CD4-positive, alpha-beta memory T cell (primary cell): ENCODE measurements around the gene SYP. TPM values are rescaled to one million over a fixed set of nuclear protein-coding genes. Genes with fewer than 3 reads are reported as not detected.

Source experiments
- CTCF ChIA-PET: fragments of 350-600 bp; sonication (Branson Sonifier 250); formaldehyde crosslinking; loops from one replicate; lab custom pipeline; 2021; ENCODE audit warnings: inconsistent platforms; ENCODE audit not compliant: partially characterized antibody; lab: Charles Lee
- POLR2A ChIA-PET: fragments of 350-600 bp; sonication (Branson Sonifier 250); formaldehyde crosslinking; loops from one replicate; lab custom pipeline; 2021; ENCODE audit not compliant: partially characterized antibody; lab: Charles Lee
- DNase-seq, 5 donors: peaks; one replicate each; pipeline versions ENCODE4 v3.0.0 to v3.0.0-alpha.2; 2020 to 2022; ENCODE audit warnings: mixed read lengths in 1 of 5
- H3K27ac ChIP-seq: one replicate; pipeline ENCODE4 v1.7.0; 2013; ENCODE audit warnings: low read depth, low read length
- H3K27me3 ChIP-seq: 2 replicates; pipeline ENCODE4 v1.7.0; 2013; ENCODE audit warnings: mild to moderate bottlenecking, low read length, moderate library complexity; ENCODE audit not compliant: insufficient read depth
- H3K36me3 ChIP-seq: 2 replicates; pipeline ENCODE4 v1.7.0; 2013; ENCODE audit warnings: mild to moderate bottlenecking, low read length, moderate library complexity; ENCODE audit not compliant: insufficient read depth
- H3K4me1 ChIP-seq: 2 replicates; pipeline ENCODE4 v1.7.0; 2013; ENCODE audit warnings: mild to moderate bottlenecking, low read length, moderate library complexity; ENCODE audit not compliant: insufficient read depth
- H3K4me3 ChIP-seq, 2 donors: one replicate each; pipeline ENCODE4 v1.7.0; 2013; ENCODE audit warnings: low read length in 2 of 2, mild to moderate bottlenecking in 1 of 2
- H3K9me3 ChIP-seq, 2 donors: one replicate each; pipeline ENCODE4 v1.7.0; 2013; ENCODE audit warnings: low read length in 2 of 2, control low read depth in 1 of 2; ENCODE audit not compliant: control insufficient read depth in 1 of 2
- H3K27ac Mint-ChIP-seq, 7 donors: one replicate each; pipeline ENCODE4 v1.8.0; 2020 to 2021; ENCODE audit warnings: mixed read lengths in 7 of 7, mild to moderate bottlenecking in 6 of 7, inconsistent platforms in 3 of 7, moderate library complexity in 3 of 7
- H3K27me3 Mint-ChIP-seq, 2 donors: one replicate each; pipeline ENCODE4 v1.8.0; 2020 to 2021; ENCODE audit warnings: mixed read lengths in 2 of 2
- H3K36me3 Mint-ChIP-seq, 2 donors: one replicate each; pipeline ENCODE4 v1.8.0; 2020 to 2021; ENCODE audit warnings: mixed read lengths in 2 of 2, inconsistent platforms in 1 of 2, mild to moderate bottlenecking in 1 of 2
- H3K4me1 Mint-ChIP-seq, 4 donors: one replicate each; pipeline ENCODE4 v1.8.0; 2020 to 2021; ENCODE audit warnings: mixed read lengths in 4 of 4, mild to moderate bottlenecking in 1 of 4
- H3K4me3 Mint-ChIP-seq, 8 donors: one replicate each; pipeline ENCODE4 v1.8.0; 2020 to 2021; ENCODE audit warnings: mixed read lengths in 8 of 8, mild to moderate bottlenecking in 7 of 8, moderate library complexity in 6 of 8, inconsistent platforms in 3 of 8
- H3K9me3 Mint-ChIP-seq, 8 donors: one replicate each; pipeline ENCODE4 v1.8.0; 2020 to 2021; ENCODE audit warnings: mixed read lengths in 8 of 8, mild to moderate bottlenecking in 5 of 8, inconsistent platforms in 3 of 8, moderate library complexity in 1 of 8
- intact Hi-C: fragments of 100-400 bp; cut with micrococcal nuclease; formaldehyde crosslinking; loops from one replicate; pipeline ENCODE4 v1.15.1; 2023
- polyA plus RNA-seq, 2 donors: library from polyadenylated mRNA; unstranded; fragments of 300-500 nt; fragmentation: Illumina TruSeq; gene quantifications; one replicate each; pipeline ENCODE4 v1.2.3, GENCODE V29; 2021
- total RNA-seq, 2 experiments: library from RNA; stranded (reverse); gene quantifications; one replicate each; pipeline ENCODE4 v1.2.3, GENCODE V29; 2021

SYP gene
- total and polyA plus RNA-seq, 4 experiments from 2014 or later = 0.32 to 0.73 (median 0.50) TPM; not detected in 1

DNA sequence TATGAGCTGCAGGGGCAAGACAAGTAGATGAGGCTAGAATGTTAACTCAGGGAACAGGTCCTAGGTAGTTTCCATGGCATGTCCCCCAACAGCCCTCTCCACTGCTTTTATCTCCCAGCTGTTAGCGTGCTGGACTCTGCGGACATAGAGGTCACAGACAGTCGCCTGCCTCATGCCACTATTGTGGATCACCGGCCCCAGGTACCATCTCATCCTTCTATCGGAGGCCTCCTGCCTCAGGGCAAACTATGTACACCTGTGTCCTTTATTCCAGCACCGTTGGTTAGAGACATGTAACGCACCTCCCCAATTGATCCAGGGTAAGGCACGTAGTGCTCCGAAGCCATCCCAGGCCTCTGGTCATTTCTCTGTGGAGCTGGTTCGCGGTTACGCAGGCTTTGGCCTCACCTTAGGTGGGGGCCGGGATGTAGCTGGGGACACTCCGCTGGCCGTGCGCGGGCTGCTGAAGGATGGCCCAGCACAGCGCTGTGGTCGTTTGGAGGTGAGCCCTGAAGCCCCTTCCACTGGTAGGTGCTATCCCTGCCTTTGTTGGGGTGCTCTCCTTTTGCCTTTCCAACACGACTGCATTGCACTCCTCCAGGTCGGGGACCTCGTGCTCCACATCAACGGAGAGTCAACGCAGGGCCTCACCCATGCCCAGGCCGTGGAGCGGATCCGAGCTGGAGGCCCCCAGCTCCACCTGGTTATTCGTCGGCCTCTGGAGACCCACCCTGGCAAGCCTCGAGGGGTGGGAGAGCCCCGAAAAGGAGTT lies 35.2 kb downstream of the SYP start:
- H3K27me3 ChIP-seq = no peaks in the 10 kb centered on the region
- peaks cover 41% of the 10 kb centered on the region for H3K4me1 ChIP-seq
- peak overlapping the region; percentile 58 for H3K27ac ChIP-seq
- Mint-ChIP-seq H3K4me1 (peaks cover 14 to 45% (median 29%) of the 10 kb centered on the region in 4 donors), H3K36me3 (peaks cover 0 to 1% of the 10 kb centered on the region in 2 donors), H3K27me3 (no peaks in the 10 kb centered on the region), H3K27ac (peak overlapping the region in 6 of 7 donors; percentile 32 to 95 (median 94)), H3K9me3 (peaks cover 0 to 4% (median 0%) of the 10 kb centered on the region in 8 donors), H3K4me3 (peak overlapping the region in 6 of 8 donors; percentile 70 to 88 (median 80))
- CTCF ChIA-PET = interaction anchor here (0.6 to 1.8 kb wide), 4 partner anchors 8 to 28 kb away, joined by 3 to 5 read pairs (median 3); no protein-coding TSS in a partner anchor
- POLR2A ChIA-PET = interaction anchor here (0.8 to 2.4 kb wide), 3 partner anchors 16 to 108 kb away, joined by 3 to 11 read pairs (median 5); no protein-coding TSS in a partner anchor
- intact Hi-C loops = loop anchor here (5.0 to 10.0 kb wide), 2 partner anchors 90 to 207 kb away; partner anchors contain the start of genes OTUD5, PRAF2 and WDR45
- H3K36me3 ChIP-seq = no peaks in the 10 kb centered on the region
- no peak for DNase-seq
- no peak overlapping the region for H3K4me3 ChIP-seq
- no peaks in the 10 kb centered on the region for H3K9me3 ChIP-seq

DNA sequence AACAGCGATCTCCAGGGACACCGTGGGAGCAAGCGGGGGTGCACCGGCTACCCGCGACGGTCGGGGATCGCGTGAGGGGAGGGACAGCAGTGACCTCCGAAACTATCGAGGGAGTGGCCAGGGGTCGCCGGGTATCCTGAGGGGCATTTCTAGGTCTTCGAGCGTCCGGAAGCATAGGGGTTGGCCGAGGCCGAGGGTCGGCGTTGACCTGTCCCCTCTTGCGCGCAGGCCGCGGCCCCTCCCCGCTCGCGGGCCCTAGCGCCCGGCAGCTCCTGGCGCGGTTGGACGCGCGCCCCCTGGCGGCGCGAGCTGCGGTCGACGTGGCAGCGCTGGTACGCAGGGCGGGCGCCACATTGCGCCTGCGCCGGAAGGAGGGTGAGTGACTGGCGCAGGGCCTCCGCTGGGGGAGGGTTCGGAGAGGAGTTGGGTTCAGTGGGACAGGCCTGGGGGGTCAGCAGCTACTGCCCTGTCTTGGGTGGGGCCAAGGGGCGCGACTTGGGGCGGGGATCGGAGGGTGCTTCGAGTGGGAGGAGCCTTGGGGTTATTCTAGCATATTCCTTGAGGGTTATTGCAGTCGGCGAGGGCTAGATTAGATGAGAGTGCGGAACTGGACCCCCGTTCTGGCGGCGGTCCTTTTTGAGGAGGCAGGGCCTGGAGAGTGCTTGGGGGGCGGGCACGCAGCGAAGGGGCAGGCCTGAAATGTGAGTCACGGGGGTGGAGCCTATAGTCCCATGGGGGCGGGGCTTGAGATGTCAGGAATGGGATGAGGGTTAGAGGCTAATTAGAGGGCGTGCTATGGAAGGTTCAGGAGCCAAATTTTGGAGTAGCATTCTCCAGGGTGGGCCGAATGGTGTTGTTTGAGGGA lies 36.2 kb downstream of the SYP start:
- ChIA-PET POLR2A (interaction anchor here (0.7 to 1.1 kb wide), 6 partner anchors 9 to 715 kb away, joined by 3 to 5 read pairs (median 4); partner anchors contain the start of gene USP27X), CTCF (interaction anchor here (0.7 to 1.8 kb wide), 4 partner anchors 9 to 40 kb away, joined by 3 to 5 read pairs (median 3); partner anchors contain the start of gene GPKOW)
- Histone ChIP-seq H3K27ac (peak overlapping the region; percentile 58), H3K27me3 (no peaks in the 10 kb centered on the region), H3K36me3 (no peaks in the 10 kb centered on the region), H3K9me3 (no peaks in the 10 kb centered on the region), H3K4me1 (peaks cover 41% of the 10 kb centered on the region), H3K4me3 (peak overlapping the region in 1 of 2 donors; percentile 50)
- Mint-ChIP-seq H3K36me3 (peaks cover 0 to 1% of the 10 kb centered on the region in 2 donors), H3K4me3 (peak overlapping the region; percentile 70 to 88 (median 80)), H3K27me3 (no peaks in the 10 kb centered on the region), H3K27ac (peak overlapping the region; percentile 83 to 95 (median 92)), H3K9me3 (peaks cover 0 to 4% (median 0%) of the 10 kb centered on the region in 8 donors), H3K4me1 (peaks cover 14 to 41% (median 29%) of the 10 kb centered on the region in 4 donors)
- DNase-seq = peak; percentile 81 to 84 (median 82)
- intact Hi-C loops = loop anchor here (5.0 to 10.0 kb wide), 2 partner anchors 89 to 206 kb away; partner anchors contain the start of genes OTUD5, PRAF2 and WDR45

DNA sequence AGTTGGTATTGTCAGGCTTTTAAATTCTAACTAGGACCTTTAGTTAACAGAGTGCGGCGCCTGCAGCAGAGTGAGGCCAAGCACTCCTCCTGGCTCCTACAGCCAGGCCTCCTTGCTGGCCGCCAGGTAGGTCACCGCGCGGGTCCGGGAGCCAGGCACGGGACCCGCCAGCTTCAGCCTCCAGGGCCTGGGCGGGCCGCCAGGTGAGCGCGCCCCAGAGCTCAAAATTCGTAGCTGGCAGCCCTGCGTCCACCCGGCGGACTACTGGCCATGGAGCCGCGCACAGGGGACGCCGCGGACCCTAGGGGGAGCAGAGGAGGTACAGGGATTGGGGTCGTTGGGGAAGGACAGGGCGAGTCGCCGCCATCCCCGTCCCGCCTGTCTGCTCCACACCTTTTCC lies 37.4 kb downstream of the SYP start, which contains the start of gene MAGIX:
TSS of gene MAGIX (plus strand) at position 139 of the 400 bp plus-strand sequence. CDS start at position 271, 132 bp downstream.
- DNase-seq = no peak
- intact Hi-C loops = loop anchor here (5.0 to 10.0 kb wide), 2 partner anchors 88 to 205 kb away; partner anchors contain the start of genes OTUD5, PRAF2 and WDR45
- H3K27me3 Mint-ChIP-seq = no peaks in the 10 kb centered on the region
- peaks cover 0 to 4% (median 0%) of the 10 kb centered on the region in 8 donors for H3K9me3 Mint-ChIP-seq
- H3K4me1 Mint-ChIP-seq = peaks cover 11 to 37% (median 24%) of the 10 kb centered on the region in 4 donors
- peak within 1 kb of the TSS; percentile 58 for H3K27ac ChIP-seq
- H3K36me3 ChIP-seq = no peaks in the 10 kb centered on the region
- peak within 1 kb of the TSS in 5 of 7 donors; percentile 25 to 95 (median 36) for H3K27ac Mint-ChIP-seq
- no peaks in the 10 kb centered on the region for H3K9me3 ChIP-seq
- peaks cover 32% of the 10 kb centered on the region for H3K4me1 ChIP-seq
- H3K4me3 ChIP-seq = peak within 1 kb of the TSS in 1 of 2 donors; percentile 50
- peak within 1 kb of the TSS in 7 of 8 donors; percentile 46 to 77 (median 67) for H3K4me3 Mint-ChIP-seq
- no peaks in the 10 kb centered on the region for H3K27me3 ChIP-seq
- H3K36me3 Mint-ChIP-seq = peaks cover 0 to 1% of the 10 kb centered on the region in 2 donors
- POLR2A ChIA-PET = no interaction called here
- CTCF ChIA-PET = no interaction called here

DNA sequence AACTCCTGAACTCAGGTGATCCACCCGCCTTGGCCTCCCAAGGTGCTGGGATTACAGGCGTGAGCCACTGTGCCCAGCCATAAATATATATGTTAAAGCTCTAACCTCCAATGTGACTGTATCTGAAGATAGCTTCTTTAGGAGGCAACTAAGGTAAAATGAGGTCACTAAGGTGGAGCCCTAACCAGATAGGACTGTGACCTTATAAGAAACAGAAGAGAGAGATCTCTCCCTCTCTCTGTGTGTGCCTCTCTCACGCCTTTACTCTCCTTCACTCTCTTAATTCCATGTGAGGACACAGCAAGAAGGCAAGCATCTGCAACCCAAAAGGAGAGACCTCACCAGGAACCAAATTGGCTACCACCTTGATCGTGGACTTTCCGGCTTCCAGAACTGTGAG lies 38.4 kb downstream of the SYP start:
- Mint-ChIP-seq H3K4me3 (peak overlapping the region in 1 of 8 donors; percentile 10), H3K9me3 (peaks cover 0 to 4% (median 0%) of the 10 kb centered on the region in 8 donors), H3K36me3 (peaks cover 0 to 1% of the 10 kb centered on the region in 2 donors), H3K4me1 (peaks cover 9 to 27% (median 18%) of the 10 kb centered on the region in 4 donors), H3K27me3 (no peaks in the 10 kb centered on the region), H3K27ac (peak overlapping the region in 2 of 7 donors; percentile 17 to 24)
- Histone ChIP-seq H3K9me3 (no peaks in the 10 kb centered on the region), H3K4me1 (peaks cover 22% of the 10 kb centered on the region), H3K4me3 (no peak overlapping the region), H3K27me3 (no peaks in the 10 kb centered on the region), H3K27ac (no peak overlapping the region), H3K36me3 (no peaks in the 10 kb centered on the region)
- ChIA-PET POLR2A (no interaction called here), CTCF (no interaction called here)
- DNase-seq = no peak
- intact Hi-C loops = loop anchor here (5.0 to 10.0 kb wide), 2 partner anchors 87 to 204 kb away; partner anchors contain the start of genes OTUD5, PRAF2 and WDR45

DNA sequence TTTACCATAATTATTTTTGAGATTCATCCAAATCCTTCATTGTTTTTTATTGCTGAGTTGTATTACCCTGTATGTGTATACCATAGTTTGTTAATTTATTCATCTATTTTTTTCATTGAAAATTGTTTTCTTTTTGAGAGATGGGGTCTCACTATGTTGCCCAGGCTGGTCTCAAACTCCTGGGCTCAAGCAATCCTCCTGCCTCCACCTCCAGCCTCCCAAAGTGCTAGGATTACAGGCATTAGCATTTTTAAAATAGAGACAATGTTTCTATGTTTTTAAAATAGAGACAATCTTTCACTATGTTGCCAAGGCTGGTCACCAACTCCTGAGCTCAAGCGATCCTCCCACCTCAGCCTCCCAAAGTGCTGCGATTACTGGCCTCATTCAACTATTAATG lies 39.1 kb downstream of the SYP start:
- ChIA-PET CTCF (no interaction called here), POLR2A (no interaction called here)
- peaks cover 18% of the 10 kb centered on the region for H3K4me1 ChIP-seq
- no peak overlapping the region for H3K4me3 ChIP-seq
- H3K36me3 ChIP-seq = no peaks in the 10 kb centered on the region
- H3K9me3 ChIP-seq = no peaks in the 10 kb centered on the region
- H3K27me3 Mint-ChIP-seq = no peaks in the 10 kb centered on the region
- no peak overlapping the region for H3K4me3 Mint-ChIP-seq
- peaks cover 0 to 3% of the 10 kb centered on the region in 2 donors for H3K36me3 Mint-ChIP-seq
- intact Hi-C loops = loop anchor here (5.0 to 10.0 kb wide), 2 partner anchors 86 to 204 kb away; partner anchors contain the start of genes OTUD5, PRAF2 and WDR45
- DNase-seq = no peak
- H3K9me3 Mint-ChIP-seq = peaks cover 0 to 2% (median 0%) of the 10 kb centered on the region in 8 donors
- peaks cover 9 to 27% (median 14%) of the 10 kb centered on the region in 4 donors for H3K4me1 Mint-ChIP-seq
- no peaks in the 10 kb centered on the region for H3K27me3 ChIP-seq
- H3K27ac ChIP-seq = no peak overlapping the region
- no peak overlapping the region for H3K27ac Mint-ChIP-seq

DNA sequence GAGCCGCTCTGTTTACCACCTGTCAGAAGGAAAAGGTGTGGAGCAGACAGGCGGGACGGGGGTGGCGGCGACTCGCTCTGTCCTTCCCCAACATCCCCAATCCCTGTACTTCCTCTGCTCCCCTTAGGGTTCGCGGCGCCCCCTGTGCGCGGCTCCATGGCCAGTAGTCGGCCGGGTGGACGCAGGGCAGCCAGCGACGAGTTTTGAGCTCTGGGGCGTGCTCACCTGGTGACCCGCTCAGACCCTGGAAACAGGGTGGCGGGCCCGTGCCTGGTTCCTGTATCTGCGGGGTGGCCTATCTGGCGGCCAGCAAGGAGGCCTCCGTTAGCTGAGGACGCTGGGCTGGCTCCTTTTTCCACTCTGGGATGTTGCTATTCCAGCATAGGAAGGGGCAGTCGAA lies 42.8 kb downstream of the SYP start:
- peak overlapping the region in 2 of 7 donors; percentile 12 to 25 for H3K27ac Mint-ChIP-seq
- no peak for DNase-seq
- CTCF ChIA-PET = interaction anchor here (0.7 to 1.3 kb wide), 2 partner anchors 11 to 112 kb away, joined by 3 read pairs; no protein-coding TSS in a partner anchor
- peaks cover 0 to 7% of the 10 kb centered on the region in 2 donors for H3K36me3 Mint-ChIP-seq
- intact Hi-C loops = loop anchor here (5.0 kb wide), 2 partner anchors 35 to 155 kb away; partner anchors contain the start of gene GRIPAP1
- H3K4me1 ChIP-seq = peaks cover 8% of the 10 kb centered on the region
- H3K36me3 ChIP-seq = no peaks in the 10 kb centered on the region
- H3K27ac ChIP-seq = no peak overlapping the region
- H3K4me3 ChIP-seq = no peak overlapping the region
- no peaks in the 10 kb centered on the region for H3K27me3 ChIP-seq
- H3K27me3 Mint-ChIP-seq = no peaks in the 10 kb centered on the region
- POLR2A ChIA-PET = interaction anchor here (2.0 kb wide), 1 partner anchor 10 kb away, joined by 13 read pairs; no protein-coding TSS in a partner anchor
- H3K9me3 Mint-ChIP-seq = no peaks in the 10 kb centered on the region
- no peaks in the 10 kb centered on the region for H3K9me3 ChIP-seq
- H3K4me3 Mint-ChIP-seq = no peak overlapping the region
- peaks cover 11 to 23% (median 12%) of the 10 kb centered on the region in 4 donors for H3K4me1 Mint-ChIP-seq
